ENCODE data around the gene DSE.

Gene DSE

GRCh38 chr6:116475141-116475540 is 104.4 kb downstream of the DSE start:
- TF ChIP-seq CTCF (IDR thresholded peaks at IDR 0.05; ENCODE audit: low read depth, low read length), result no peak
- DNase-seq (ENCODE audit: low read depth, low spot score), result no peak
- in situ Hi-C loops (cut with HindIII; ENCODE audit: low sequenced_read_pairs), result no loop called here
- H3K4me3 ChIP-seq (ENCODE audit: low read depth, low read length), result no peak overlapping the region

DNA sequence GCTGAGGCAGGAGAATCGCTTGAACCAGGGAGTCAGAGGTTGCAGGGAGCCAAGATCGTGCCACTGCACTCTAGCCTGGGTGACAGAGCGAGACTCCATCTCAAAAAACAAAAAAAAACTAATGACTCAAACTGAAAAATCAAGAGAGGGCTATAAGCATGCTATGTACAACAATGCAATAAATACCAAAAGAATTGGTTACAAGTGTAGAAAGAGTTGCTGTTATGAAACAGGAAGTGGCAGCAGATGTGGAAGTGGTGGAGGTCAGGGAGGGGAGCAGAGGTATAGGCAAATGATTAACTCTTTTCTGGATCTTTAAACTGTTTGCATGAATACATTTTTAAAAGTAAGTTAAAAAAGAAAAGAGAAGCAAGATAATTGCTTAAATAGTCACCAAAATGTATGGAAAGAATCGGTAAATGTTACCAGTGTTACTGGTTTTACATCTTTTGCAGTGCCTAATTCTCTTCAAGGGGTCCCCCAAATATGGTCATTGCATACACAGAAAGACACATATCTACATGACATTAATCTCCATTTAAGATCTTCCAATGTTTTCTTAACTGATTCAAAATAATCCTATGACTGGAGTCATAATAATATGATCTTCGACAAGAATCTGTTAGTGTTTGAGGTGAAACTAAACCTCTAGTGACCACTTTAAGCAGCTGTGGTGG is 105.4 kb downstream of the DSE start:
- in situ Hi-C loops (cut with HindIII; ENCODE audit: low sequenced_read_pairs), result no loop called here
- DNase-seq (ENCODE audit: low read depth, low spot score), result no peak
- H3K4me3 ChIP-seq (ENCODE audit: low read depth, low read length), result no peak overlapping the region
- no peak for TF ChIP-seq CTCF (IDR thresholded peaks at IDR 0.05; ENCODE audit: low read depth, low read length)

DNA sequence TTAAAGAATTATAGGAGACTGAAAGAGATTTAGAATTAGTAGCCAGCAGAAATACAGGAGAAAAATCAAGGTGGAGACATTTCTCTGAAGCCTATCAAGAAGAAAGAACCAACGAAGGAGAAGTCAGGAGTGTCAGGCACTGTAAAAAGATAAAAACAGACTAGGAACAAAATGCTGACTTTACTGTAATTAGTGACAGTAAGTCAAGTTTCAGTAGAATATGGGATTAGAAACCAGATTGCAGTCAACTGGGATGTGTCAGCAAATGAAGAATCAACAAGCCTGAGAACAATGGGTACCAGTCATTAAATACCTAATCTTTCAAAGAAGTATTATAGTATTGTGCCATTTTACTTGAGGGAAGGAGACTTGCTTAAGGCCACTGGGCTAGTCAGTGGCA is 112.0 kb downstream of the DSE start:
- no peak overlapping the region for H3K4me3 ChIP-seq (ENCODE audit: low read depth, low read length)
- TF ChIP-seq CTCF (IDR thresholded peaks at IDR 0.05; ENCODE audit: low read depth, low read length), result no peak
- DNase-seq (ENCODE audit: low read depth, low spot score), result no peak
- in situ Hi-C loops (cut with HindIII; ENCODE audit: low sequenced_read_pairs), result no loop called here

DNA sequence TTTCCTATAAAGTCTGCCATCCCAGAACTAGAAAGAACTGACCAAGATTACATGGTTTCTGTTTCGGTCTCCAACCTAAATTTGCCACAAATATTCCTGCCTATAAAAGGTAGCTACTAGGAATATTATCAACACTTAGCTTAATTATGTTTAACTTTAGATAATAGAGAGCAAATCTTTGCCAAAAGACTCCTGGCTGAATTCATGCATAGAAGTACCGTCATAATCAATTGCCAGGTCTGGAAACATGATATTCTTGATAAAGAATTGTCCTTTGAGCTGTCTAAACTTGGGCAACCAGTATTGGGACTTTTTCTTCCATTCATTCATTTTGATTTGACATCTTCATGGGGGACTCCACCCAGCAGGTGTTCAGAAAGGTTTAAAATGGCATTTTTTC is 112.9 kb downstream of the DSE start:
- in situ Hi-C loops (cut with HindIII; ENCODE audit: low sequenced_read_pairs), result no loop called here
- no peak for DNase-seq (ENCODE audit: low read depth, low spot score)
- H3K4me3 ChIP-seq (ENCODE audit: low read depth, low read length), result no peak overlapping the region
- TF ChIP-seq CTCF (IDR thresholded peaks at IDR 0.05; ENCODE audit: low read depth, low read length), result no peak

GRCh38 chr6:116485559-116486184 is 114.9 kb downstream of the DSE start:
- in situ Hi-C loops (cut with HindIII; ENCODE audit: low sequenced_read_pairs), result no loop called here
- H3K4me3 ChIP-seq (ENCODE audit: low read depth, low read length), result no peak overlapping the region
- no peak for TF ChIP-seq CTCF (IDR thresholded peaks at IDR 0.05; ENCODE audit: low read depth, low read length)
- DNase-seq (ENCODE audit: low read depth, low spot score), result no peak

DNA sequence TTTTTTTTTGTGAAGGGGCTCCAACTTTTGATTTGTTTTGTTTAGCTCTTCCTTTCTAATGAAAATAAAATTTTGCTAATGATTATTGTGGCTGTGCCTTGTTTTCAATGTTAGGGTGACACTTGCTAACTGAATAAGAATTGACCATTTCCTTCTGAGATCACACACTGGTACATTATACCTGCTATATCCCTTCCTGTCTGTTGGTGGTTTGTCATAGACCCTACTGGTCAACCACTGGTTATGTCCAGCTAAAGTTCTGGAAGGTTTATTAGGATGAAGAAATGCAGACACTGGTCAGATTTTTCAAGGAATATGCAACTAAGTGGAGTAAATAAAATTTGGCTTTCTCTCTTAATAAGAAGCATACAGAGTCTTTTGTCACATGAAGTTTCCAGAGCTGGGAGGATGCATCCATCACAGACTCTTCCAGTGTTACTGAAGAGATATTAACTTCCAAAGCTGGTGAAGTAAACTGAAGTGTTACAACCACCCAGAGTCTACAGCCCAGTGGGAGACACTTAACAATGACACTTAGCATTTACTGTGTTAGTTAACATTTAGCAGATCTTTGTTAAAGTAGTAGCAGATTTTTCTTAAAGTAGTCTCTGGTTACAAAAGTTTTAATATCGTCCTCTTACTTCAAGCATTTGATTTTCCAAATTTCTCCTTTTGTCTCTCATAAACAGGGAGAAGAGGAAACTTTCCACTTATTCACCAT is 121.0 kb downstream of the DSE start:
- H3K4me3 ChIP-seq (ENCODE audit: low read depth, low read length), result no peak overlapping the region
- DNase-seq (ENCODE audit: low read depth, low spot score), result no peak
- TF ChIP-seq CTCF (IDR thresholded peaks at IDR 0.05; ENCODE audit: low read depth, low read length), result no peak
- in situ Hi-C loops (cut with HindIII; ENCODE audit: low sequenced_read_pairs), result no loop called here
